Measurements from ENCODE around the gene GNA14. TPM values are rescaled to one million over a fixed set of nuclear protein-coding genes. Genes with fewer than 3 reads are reported as not detected.
"Not testable (repeated sequence)": the region's sequence is repeated elsewhere in the genome, so short reads cannot be mapped to it uniquely, and the experiment has no call there.

GNA14 gene
- polyA plus RNA-seq (0.40 and 1.1 TPM in 2 replicates), polyA minus RNA-seq (0.69 and 0.73 TPM in 2 replicates)

DNA sequence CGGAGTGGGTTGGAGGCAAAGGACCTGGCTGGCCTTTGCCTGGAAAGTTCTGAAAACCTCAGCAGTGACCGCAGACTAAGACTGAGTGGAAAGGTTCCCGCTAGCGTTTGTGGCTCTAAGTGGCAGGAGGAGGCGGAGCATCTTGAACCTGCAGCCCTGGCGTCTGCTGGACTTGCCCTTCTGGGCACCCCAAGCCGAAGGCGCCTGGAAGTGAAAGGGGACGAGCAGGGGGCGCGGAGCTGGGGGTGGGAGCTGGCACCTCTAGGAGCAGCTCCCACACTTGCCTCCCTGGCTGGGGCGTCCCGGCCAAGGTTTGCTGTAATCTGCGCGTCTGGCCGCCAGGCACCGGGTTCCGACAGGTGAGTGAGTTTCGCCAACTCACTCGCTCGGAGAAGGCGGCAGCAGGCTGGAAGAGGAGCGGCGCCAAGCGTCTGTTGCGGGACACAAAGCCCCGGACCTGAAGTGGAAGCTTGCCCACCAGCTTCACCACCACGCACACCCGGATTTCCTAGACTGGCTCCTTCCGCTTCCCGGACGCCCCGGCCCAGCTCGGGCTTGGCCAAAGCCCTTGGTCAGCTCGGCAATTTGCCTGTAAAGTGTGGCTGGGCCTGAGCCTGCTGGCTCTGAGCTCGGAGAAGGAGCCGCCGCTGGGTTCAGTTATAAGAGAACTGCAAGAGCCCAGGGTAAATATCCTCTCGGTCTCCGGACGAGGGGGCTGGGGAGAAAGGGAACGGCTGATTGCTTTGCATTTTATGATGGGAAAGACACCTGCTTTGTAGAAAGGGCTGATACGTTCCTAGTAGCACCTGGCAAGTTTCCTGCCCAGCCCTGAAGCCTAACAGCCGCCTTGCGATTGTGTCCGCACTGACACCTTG is at the start of gene GNA14:
Gene GNA14 (minus strand): TSS at position 89 of the 875 bp plus-strand sequence. CDS start 529 bp downstream, outside the sequence.
- Histone ChIP-seq H3K9ac (ENCODE audit: low read length) (no peak within 1 kb of the TSS), H3K36me3 (ENCODE audit: insufficient read depth, low read length) (no peaks in the 10 kb centered on the region), H3F3A (ENCODE audit: insufficient read depth, low read length, poor library complexity, severe bottlenecking) (no peaks in the 10 kb centered on the region), H3K9me2 (ENCODE audit: insufficient read depth, low read length) (no peaks in the 10 kb centered on the region), H3K27me3 (ENCODE audit: insufficient read depth, low read depth, low read length) (peaks cover 50% of the 10 kb centered on the region), H3K79me2 (replicated peaks; ENCODE audit: insufficient read depth, low read length) (no peaks in the 10 kb centered on the region), H4K20me1 (ENCODE audit: insufficient read depth) (no peaks in the 10 kb centered on the region), H3K27ac (ENCODE audit: low read length) (no peak within 1 kb of the TSS), H3K4me2 (ENCODE audit: low read length) (no peak within 1 kb of the TSS), H3K9me3 (ENCODE audit: low read length) (no peaks in the 10 kb centered on the region), H2AFZ (ENCODE audit: low read depth, low read length) (no peak within 1 kb of the TSS), H3K4me3 (ENCODE audit: low read length) (peak within 1 kb of the TSS; percentile 62)
- TF ChIP-seq EZH2 (IDR thresholded peaks at IDR 0.05; ENCODE audit: borderline replicate concordance, insufficient read depth, low read length, poor library complexity, severe bottlenecking) (no peak), SMC3 (conservative IDR thresholded peaks at IDR 0.05; ENCODE audit: poor library complexity) (no peak), POLR2AphosphoS5 (IDR thresholded peaks at IDR 0.05) (no peak), RAD21 (conservative IDR thresholded peaks at IDR 0.05) (no peak), MXI1 (conservative IDR thresholded peaks at IDR 0.05; ENCODE audit: poor library complexity, severe bottlenecking) (no peak), TAF1 (IDR thresholded peaks at IDR 0.05; ENCODE audit: low read depth) (no peak), EP300 (conservative IDR thresholded peaks at IDR 0.05; ENCODE audit: poor library complexity, severe bottlenecking) (no peak)
- TF ChIP-seq, protein P1, sequence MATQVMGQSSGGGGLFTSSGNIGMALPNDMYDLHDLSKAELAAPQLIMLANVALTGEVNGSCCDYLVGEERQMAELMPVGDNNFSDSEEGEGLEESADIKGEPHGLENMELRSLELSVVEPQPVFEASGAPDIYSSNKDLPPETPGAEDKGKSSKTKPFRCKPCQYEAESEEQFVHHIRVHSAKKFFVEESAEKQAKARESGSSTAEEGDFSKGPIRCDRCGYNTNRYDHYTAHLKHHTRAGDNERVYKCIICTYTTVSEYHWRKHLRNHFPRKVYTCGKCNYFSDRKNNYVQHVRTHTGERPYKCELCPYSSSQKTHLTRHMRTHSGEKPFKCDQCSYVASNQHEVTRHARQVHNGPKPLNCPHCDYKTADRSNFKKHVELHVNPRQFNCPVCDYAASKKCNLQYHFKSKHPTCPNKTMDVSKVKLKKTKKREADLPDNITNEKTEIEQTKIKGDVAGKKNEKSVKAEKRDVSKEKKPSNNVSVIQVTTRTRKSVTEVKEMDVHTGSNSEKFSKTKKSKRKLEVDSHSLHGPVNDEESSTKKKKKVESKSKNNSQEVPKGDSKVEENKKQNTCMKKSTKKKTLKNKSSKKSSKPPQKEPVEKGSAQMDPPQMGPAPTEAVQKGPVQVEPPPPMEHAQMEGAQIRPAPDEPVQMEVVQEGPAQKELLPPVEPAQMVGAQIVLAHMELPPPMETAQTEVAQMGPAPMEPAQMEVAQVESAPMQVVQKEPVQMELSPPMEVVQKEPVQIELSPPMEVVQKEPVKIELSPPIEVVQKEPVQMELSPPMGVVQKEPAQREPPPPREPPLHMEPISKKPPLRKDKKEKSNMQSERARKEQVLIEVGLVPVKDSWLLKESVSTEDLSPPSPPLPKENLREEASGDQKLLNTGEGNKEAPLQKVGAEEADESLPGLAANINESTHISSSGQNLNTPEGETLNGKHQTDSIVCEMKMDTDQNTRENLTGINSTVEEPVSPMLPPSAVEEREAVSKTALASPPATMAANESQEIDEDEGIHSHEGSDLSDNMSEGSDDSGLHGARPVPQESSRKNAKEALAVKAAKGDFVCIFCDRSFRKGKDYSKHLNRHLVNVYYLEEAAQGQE (IDR thresholded peaks at IDR 0.05; ENCODE audit: borderline replicate concordance), result no peak
- TF ChIP-seq, protein P2, sequence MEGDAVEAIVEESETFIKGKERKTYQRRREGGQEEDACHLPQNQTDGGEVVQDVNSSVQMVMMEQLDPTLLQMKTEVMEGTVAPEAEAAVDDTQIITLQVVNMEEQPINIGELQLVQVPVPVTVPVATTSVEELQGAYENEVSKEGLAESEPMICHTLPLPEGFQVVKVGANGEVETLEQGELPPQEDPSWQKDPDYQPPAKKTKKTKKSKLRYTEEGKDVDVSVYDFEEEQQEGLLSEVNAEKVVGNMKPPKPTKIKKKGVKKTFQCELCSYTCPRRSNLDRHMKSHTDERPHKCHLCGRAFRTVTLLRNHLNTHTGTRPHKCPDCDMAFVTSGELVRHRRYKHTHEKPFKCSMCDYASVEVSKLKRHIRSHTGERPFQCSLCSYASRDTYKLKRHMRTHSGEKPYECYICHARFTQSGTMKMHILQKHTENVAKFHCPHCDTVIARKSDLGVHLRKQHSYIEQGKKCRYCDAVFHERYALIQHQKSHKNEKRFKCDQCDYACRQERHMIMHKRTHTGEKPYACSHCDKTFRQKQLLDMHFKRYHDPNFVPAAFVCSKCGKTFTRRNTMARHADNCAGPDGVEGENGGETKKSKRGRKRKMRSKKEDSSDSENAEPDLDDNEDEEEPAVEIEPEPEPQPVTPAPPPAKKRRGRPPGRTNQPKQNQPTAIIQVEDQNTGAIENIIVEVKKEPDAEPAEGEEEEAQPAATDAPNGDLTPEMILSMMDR (IDR thresholded peaks at IDR 0.05; ENCODE audit: poor library complexity, severe bottlenecking), result no peak

GRCh38 chr9:77697238-77697984 is 49.3 kb upstream of the GNA14 start:
- no peaks in the 10 kb centered on the region for H3K9me3 ChIP-seq (ENCODE audit: low read length)
- H3K4me2 ChIP-seq (ENCODE audit: low read length), result no peak overlapping the region
- H3K36me3 ChIP-seq (ENCODE audit: insufficient read depth, low read length), result no peaks in the 10 kb centered on the region
- H3K27ac ChIP-seq (ENCODE audit: low read length), result no peak overlapping the region
- no peak overlapping the region for H3K4me3 ChIP-seq (ENCODE audit: low read length)
- H3K27me3 ChIP-seq (ENCODE audit: insufficient read depth, low read depth, low read length), result no peaks in the 10 kb centered on the region
- H3K9ac ChIP-seq (ENCODE audit: low read length), result no peak overlapping the region
- no peaks in the 10 kb centered on the region for H3F3A ChIP-seq (ENCODE audit: insufficient read depth, low read length, poor library complexity, severe bottlenecking)
- TF ChIP-seq EP300 (conservative IDR thresholded peaks at IDR 0.05; ENCODE audit: poor library complexity, severe bottlenecking), result no peak
- H3K79me2 ChIP-seq (replicated peaks; ENCODE audit: insufficient read depth, low read length), result no peaks in the 10 kb centered on the region
- H4K20me1 ChIP-seq (ENCODE audit: insufficient read depth), result no peaks in the 10 kb centered on the region
- no peaks in the 10 kb centered on the region for H3K9me2 ChIP-seq (ENCODE audit: insufficient read depth, low read length)
- H2AFZ ChIP-seq (ENCODE audit: low read depth, low read length), result no peak overlapping the region

- not testable (repeated sequence) for H3K9me2 ChIP-seq (ENCODE audit: insufficient read depth, low read length); H3K27ac ChIP-seq (ENCODE audit: low read length); H3K36me3 ChIP-seq (ENCODE audit: insufficient read depth, low read length); H3F3A ChIP-seq (ENCODE audit: insufficient read depth, low read length, poor library complexity, severe bottlenecking); H2AFZ ChIP-seq (ENCODE audit: low read depth, low read length); H3K4me2 ChIP-seq (ENCODE audit: low read length); H4K20me1 ChIP-seq (ENCODE audit: insufficient read depth); H3K9ac ChIP-seq (ENCODE audit: low read length); H3K27me3 ChIP-seq (ENCODE audit: insufficient read depth, low read depth, low read length); H3K9me3 ChIP-seq (ENCODE audit: low read length); H3K79me2 ChIP-seq (replicated peaks; ENCODE audit: insufficient read depth, low read length); H3K4me3 ChIP-seq (ENCODE audit: low read length)
Measured at GRCh38 chr9:77690723-77691122, 42.6 kb upstream of the GNA14 start.

DNA sequence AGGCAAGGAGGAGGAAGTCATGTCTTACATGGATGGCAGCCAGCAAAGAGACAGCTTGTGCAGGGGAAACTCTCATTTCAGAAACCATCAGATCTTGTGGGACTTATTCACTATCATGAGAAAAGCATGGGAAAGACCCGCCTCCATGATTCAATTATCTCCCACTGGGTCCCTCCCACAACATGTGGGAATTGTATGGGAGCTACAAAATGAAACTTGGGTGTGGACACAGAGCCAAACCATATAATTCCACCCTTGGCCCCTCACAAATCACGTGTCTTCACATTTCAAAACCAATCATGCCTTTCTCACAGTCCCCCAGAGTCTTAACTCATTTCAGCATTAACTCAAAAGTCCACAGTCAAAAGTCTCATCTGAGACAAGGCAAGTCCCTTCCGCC is 42.0 kb upstream of the GNA14 start:
- H3K27ac ChIP-seq (ENCODE audit: low read length); H3F3A ChIP-seq (ENCODE audit: insufficient read depth, low read length, poor library complexity, severe bottlenecking); H3K9me3 ChIP-seq (ENCODE audit: low read length); H3K79me2 ChIP-seq (replicated peaks; ENCODE audit: insufficient read depth, low read length); H2AFZ ChIP-seq (ENCODE audit: low read depth, low read length); H3K4me2 ChIP-seq (ENCODE audit: low read length); H3K4me3 ChIP-seq (ENCODE audit: low read length); H4K20me1 ChIP-seq (ENCODE audit: insufficient read depth); H3K9me2 ChIP-seq (ENCODE audit: insufficient read depth, low read length); H3K9ac ChIP-seq (ENCODE audit: low read length); H3K27me3 ChIP-seq (ENCODE audit: insufficient read depth, low read depth, low read length); H3K36me3 ChIP-seq (ENCODE audit: insufficient read depth, low read length): not testable (repeated sequence)
